HG03280 (cell line): ENCODE results near the gene SV2C.
"Not testable (repeated sequence)": the region's sequence is repeated elsewhere in the genome, so short reads cannot be mapped to it uniquely, and the experiment has no call there.

Experiments
- ATAC-seq: cut with Tn5 transposase; IDR thresholded peaks from one replicate; pipeline ENCODE4 v1.9.1; 2021; ENCODE audit warnings: mild to moderate bottlenecking, moderate library complexity; ENCODE audit not compliant: unreplicated experiment

The SV2C gene

GRCh38 chr5:76292620-76293322 lies 209.6 kb downstream of the SV2C start:
- peak; percentile 64 for ATAC-seq

- no peak for ATAC-seq
Measured at GRCh38 chr5:76294573-76294972, 211.4 kb downstream of the SV2C start.

GRCh38 chr5:76298852-76299251 lies 215.7 kb downstream of the SV2C start:
- no peak for ATAC-seq

GRCh38 chr5:76299592-76299991 lies 216.4 kb downstream of the SV2C start:
- no peak for ATAC-seq

GRCh38 chr5:76301932-76302331 lies 218.7 kb downstream of the SV2C start:
- ATAC-seq = not testable (repeated sequence)

GRCh38 chr5:76302661-76303060 lies 219.5 kb downstream of the SV2C start:
- ATAC-seq = not testable (repeated sequence)

- ATAC-seq = no peak
Measured at GRCh38 chr5:76303921-76304320, 220.7 kb downstream of the SV2C start.

- no peak for ATAC-seq
Measured at GRCh38 chr5:76305269-76305668, 222.1 kb downstream of the SV2C start.

- ATAC-seq = no peak
Measured at GRCh38 chr5:76305775-76306174, 222.6 kb downstream of the SV2C start.

- no peak for ATAC-seq
Measured at GRCh38 chr5:76310208-76310607, 227.0 kb downstream of the SV2C start.

GRCh38 chr5:76312783-76313182 lies 229.6 kb downstream of the SV2C start:
- ATAC-seq = no peak

- ATAC-seq = no peak
Measured at GRCh38 chr5:76314643-76315042, 231.5 kb downstream of the SV2C start.

GRCh38 chr5:76319673-76320072 lies 236.5 kb downstream of the SV2C start:
- no peak for ATAC-seq

- not testable (repeated sequence) for ATAC-seq
Measured at GRCh38 chr5:76323494-76323893, 240.3 kb downstream of the SV2C start.

GRCh38 chr5:76325326-76325725 lies 242.1 kb downstream of the SV2C start:
- no peak for ATAC-seq

GRCh38 chr5:76325876-76326491 lies 242.8 kb downstream of the SV2C start:
- no peak for ATAC-seq

- ATAC-seq = no peak
Measured at GRCh38 chr5:76326577-76327302, 243.6 kb downstream of the SV2C start.

GRCh38 chr5:76329346-76329745 lies 246.2 kb downstream of the SV2C start:
- ATAC-seq = no peak

GRCh38 chr5:76331126-76331525 lies 247.9 kb downstream of the SV2C start:
- no peak for ATAC-seq

- no peak for ATAC-seq
Measured at GRCh38 chr5:76332102-76332501, 248.9 kb downstream of the SV2C start.

- no peak for ATAC-seq
Measured at GRCh38 chr5:76332611-76333205, 249.5 kb downstream of the SV2C start.

GRCh38 chr5:76333571-76333970 lies 250.4 kb downstream of the SV2C start:
- ATAC-seq = no peak
